ENCODE results near the gene PRKAG2.
"Not testable (repeated sequence)": the region's sequence is repeated elsewhere in the genome, so short reads cannot be mapped to it uniquely, and the experiment has no call there.

The PRKAG2 gene

GRCh38 chr7:151796871-151797537 lies 79.9 kb downstream of the PRKAG2 start:
- DNase-seq: no peak

- no peak for DNase-seq
These were observed 80.6 kb downstream of the PRKAG2 start for GRCh38 chr7:151796091-151796870.

- DNase-seq: no peak
These were observed 81.6 kb downstream of the PRKAG2 start for GRCh38 chr7:151795168-151795811.

- no peak for DNase-seq
These were observed 82.3 kb downstream of the PRKAG2 start for GRCh38 chr7:151794508-151795167.

- DNase-seq: no peak
These were observed 82.9 kb downstream of the PRKAG2 start for GRCh38 chr7:151793991-151794507.

GRCh38 chr7:151793531-151793951 lies 83.4 kb downstream of the PRKAG2 start:
- no peak for DNase-seq

- DNase-seq: no peak
These were observed 84.3 kb downstream of the PRKAG2 start for GRCh38 chr7:151792636-151793035.

GRCh38 chr7:151792086-151792485 lies 84.8 kb downstream of the PRKAG2 start:
- DNase-seq: no peak

GRCh38 chr7:151790830-151791620 lies 85.9 kb downstream of the PRKAG2 start:
- DNase-seq: no peak

- no peak for DNase-seq
These were observed 86.7 kb downstream of the PRKAG2 start for GRCh38 chr7:151790095-151790829.

- DNase-seq: no peak
These were observed 87.5 kb downstream of the PRKAG2 start for GRCh38 chr7:151789380-151789947.

GRCh38 chr7:151787348-151787747 lies 89.6 kb downstream of the PRKAG2 start:
- no peak for DNase-seq

- no peak for DNase-seq
These were observed 90.0 kb downstream of the PRKAG2 start for GRCh38 chr7:151786936-151787335.

- no peak for DNase-seq
These were observed 90.7 kb downstream of the PRKAG2 start for GRCh38 chr7:151786241-151786640.

- DNase-seq: no peak
These were observed 91.3 kb downstream of the PRKAG2 start for GRCh38 chr7:151785681-151785965.

- DNase-seq: no peak
These were observed 91.8 kb downstream of the PRKAG2 start for GRCh38 chr7:151784853-151785680.

- no peak for DNase-seq
These were observed 92.8 kb downstream of the PRKAG2 start for GRCh38 chr7:151783958-151784575.

GRCh38 chr7:151782598-151783448 lies 94.1 kb downstream of the PRKAG2 start:
- peak; percentile 67 for DNase-seq

- DNase-seq: not testable (repeated sequence)
These were observed 94.7 kb downstream of the PRKAG2 start for GRCh38 chr7:151782256-151782597.

All from KG1 (cell line).